ENCODE measurements around the gene SPTAN1. TPM values are rescaled to one million over a fixed set of nuclear protein-coding genes. Genes with fewer than 3 reads are reported as not detected.

The SPTAN1 gene
- total RNA-seq, 1 donor from 2014 or later: 335 TPM

DNA sequence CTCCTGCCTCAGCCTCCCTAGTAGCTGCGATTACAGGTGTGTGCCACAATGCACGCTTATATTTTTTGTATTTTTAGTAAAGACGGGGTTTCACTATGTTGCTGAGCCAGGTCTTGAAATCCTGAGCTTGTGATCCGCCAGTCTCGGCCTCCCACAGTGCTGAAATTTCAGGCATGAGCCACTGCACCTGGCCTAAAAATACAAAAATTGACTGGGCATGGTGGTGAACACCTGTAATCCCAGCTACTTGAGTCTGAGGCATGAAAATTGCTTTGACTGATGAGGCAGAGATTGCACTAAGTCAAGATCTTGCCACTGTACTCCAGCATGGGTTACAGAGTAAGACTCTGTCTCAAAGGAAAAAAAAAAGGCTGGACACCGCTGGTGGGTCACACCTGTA is 117.4 kb downstream of the SPTAN1 start:
- DNase-seq: no peak

DNA sequence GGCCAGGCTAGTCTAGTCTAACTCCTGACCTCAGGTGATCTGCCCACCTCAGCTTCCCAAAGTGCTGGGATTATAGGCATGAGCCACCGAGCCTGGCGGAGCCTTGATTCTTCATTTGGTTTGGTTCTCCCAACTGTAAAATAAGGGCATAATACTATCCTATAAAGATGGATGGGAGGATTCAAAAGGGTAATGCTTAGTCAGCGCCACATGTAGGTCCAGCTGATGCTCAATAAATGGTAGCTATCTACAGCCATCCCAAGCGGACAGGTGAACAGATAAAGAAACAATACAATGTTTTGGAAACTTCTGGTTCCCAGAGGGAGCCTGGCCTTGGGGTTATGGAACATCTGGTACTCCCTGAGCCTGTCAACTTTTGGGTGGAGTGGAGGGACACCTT is 123.0 kb downstream of the SPTAN1 start:
- no peak for DNase-seq

DNA sequence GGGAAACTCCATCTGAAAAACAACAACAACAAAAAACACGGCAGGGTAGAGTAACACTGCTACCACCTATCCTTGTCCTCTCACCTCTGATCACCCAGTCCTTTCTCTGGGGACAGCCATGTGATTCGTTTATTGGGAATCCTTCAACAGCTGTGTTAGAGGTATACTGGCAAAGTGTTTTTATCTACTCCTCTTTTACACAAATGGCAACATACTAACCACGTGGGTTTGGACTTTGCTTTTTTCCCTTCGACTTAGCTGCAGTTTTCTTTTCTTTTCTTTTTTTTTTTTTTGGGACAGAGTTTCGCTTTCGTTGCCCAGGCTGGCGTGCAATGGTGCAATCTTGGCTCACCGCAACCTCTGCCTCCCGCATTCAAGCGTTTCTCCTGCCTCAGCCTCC is 125.4 kb downstream of the SPTAN1 start:
- DNase-seq: no peak

Small RNA genes lying within 50 kb of the gene (small RNA-seq; reads per million reads assigned to genes)
- gene RNU7-171P (ENCODE audit: low replicate concordance): not detected

Other genes with a start within 250 kb of the SPTAN1 start
- gene TRUB2, start 230.1 kb upstream of the SPTAN1 start, total RNA-seq: 9.6 TPM
- 29.8 TPM for gene COQ4, start 229.7 kb upstream of the SPTAN1 start, total RNA-seq
- gene SLC27A4, start 212.1 kb upstream of the SPTAN1 start, total RNA-seq: 11.5 TPM
- gene URM1, start 181.2 kb upstream of the SPTAN1 start, total RNA-seq: 28.8 TPM
- 63.2 TPM for gene CERCAM, start 131.7 kb upstream of the SPTAN1 start, total RNA-seq
- 20.9 TPM for gene ODF2, start 96.6 kb upstream of the SPTAN1 start, total RNA-seq
- gene GLE1, start 47.9 kb upstream of the SPTAN1 start, total RNA-seq: 32.0 TPM
- gene DYNC2I2, start 104.3 kb downstream of the SPTAN1 start, total RNA-seq: 37.0 TPM
- gene SET, start 136.6 kb downstream of the SPTAN1 start, total RNA-seq: 307 TPM
- 5.9 TPM for gene PKN3, start 149.9 kb downstream of the SPTAN1 start, total RNA-seq
- gene ZDHHC12, start 171.5 kb downstream of the SPTAN1 start, total RNA-seq: 4.1 TPM
- gene ZER1, start 219.3 kb downstream of the SPTAN1 start, total RNA-seq: 56.1 TPM
- gene TBC1D13, start 234.7 kb downstream of the SPTAN1 start, total RNA-seq: 22.9 TPM